Fibroblast of lung (primary cell): ENCODE measurements around the gene POLR2J. TPM values are rescaled to one million over a fixed set of nuclear protein-coding genes. Genes with fewer than 3 reads are reported as not detected.

Experiments
- DNase-seq, 2 donors: peaks; one replicate each; pipeline versions ENCODE4 v3.0.0 to v3.0.0-alpha.2; 2010; ENCODE audit warnings: low read depth in 2 of 2
- H2AFZ ChIP-seq: 2 replicates; pipeline ENCODE4 v1.5.1; 2012; ENCODE audit warnings: low read length, control low read depth, inconsistent platforms
- H3K27ac ChIP-seq: 2 replicates; pipeline ENCODE4 v1.5.1; 2011; ENCODE audit warnings: low read length, control low read depth; ENCODE audit not compliant: insufficient read depth
- H3K27me3 ChIP-seq: 2 replicates; pipeline ENCODE4 v1.5.1; 2011; ENCODE audit warnings: mild to moderate bottlenecking, low read length; ENCODE audit not compliant: control insufficient read depth, insufficient read depth
- H3K36me3 ChIP-seq: 2 replicates; pipeline ENCODE4 v1.5.1; 2011; ENCODE audit warnings: low read length; ENCODE audit not compliant: control insufficient read depth, insufficient read depth
- H3K4me1 ChIP-seq: 2 replicates; pipeline ENCODE4 v1.5.1; 2011; ENCODE audit warnings: low read length; ENCODE audit not compliant: control insufficient read depth, insufficient read depth; ENCODE audit errors: extremely low read depth
- H3K4me2 ChIP-seq: 2 replicates; pipeline ENCODE4 v1.5.1; 2011; ENCODE audit warnings: low read length, control low read depth; ENCODE audit not compliant: insufficient read depth; ENCODE audit errors: extremely low read depth
- H3K4me3 ChIP-seq, 4 experiments: fragments of 200-600 bp in 1 of 4; sonication (generic) in 1 of 4; replicated peaks in 1 of 4; 2 replicates each; pipeline ENCODE4 v1.5.1; 2011 to 2016; ENCODE audit warnings: low read length in 4 of 4, low read depth in 3 of 4, mild to moderate bottlenecking in 3 of 4, control low read depth in 2 of 4, inconsistent platforms in 1 of 4, mixed read lengths in 1 of 4; ENCODE audit not compliant: insufficient read depth in 1 of 4; ENCODE audit errors: control extremely low read depth in 1 of 4
- H3K79me2 ChIP-seq: 2 replicates; pipeline ENCODE4 v1.5.1; 2012; ENCODE audit warnings: mild to moderate bottlenecking, low read length, inconsistent platforms; ENCODE audit not compliant: control insufficient read depth, insufficient read depth
- H3K9ac ChIP-seq: 2 replicates; pipeline ENCODE4 v1.5.1; 2011; ENCODE audit warnings: mild to moderate bottlenecking, low read length, control low read depth; ENCODE audit not compliant: insufficient read depth
- H3K9me3 ChIP-seq: 2 replicates; pipeline ENCODE4 v1.5.1; 2012; ENCODE audit warnings: low read depth, low read length; ENCODE audit not compliant: control insufficient read depth, insufficient read depth
- H4K20me1 ChIP-seq: 2 replicates; pipeline ENCODE4 v1.5.1; 2011; ENCODE audit warnings: low read length; ENCODE audit not compliant: control insufficient read depth, insufficient read depth; ENCODE audit errors: extremely low read depth
- CTCF ChIP-seq, 2 donors: IDR thresholded peaks in 1 of 2; conservative IDR thresholded peaks in 1 of 2; 1 replicate in 1 of 2; 2 replicates in 1 of 2; pipeline ENCODE4 v1.5.1; 2011 to 2012; ENCODE audit warnings: low read length in 2 of 2, control low read depth in 1 of 2, inconsistent platforms in 1 of 2, low read depth in 1 of 2, mild to moderate bottlenecking in 1 of 2
- EZH2 ChIP-seq: IDR thresholded peaks from 2 replicates; pipeline ENCODE4 v1.5.1; 2012; ENCODE audit warnings: low read length, control low read depth, mild to moderate bottlenecking; ENCODE audit errors: missing control alignments
- polyA plus RNA-seq, 2 donors: library from polyadenylated mRNA; depleted of rRNA in 1 of 2; stranded (reverse) in 1 of 2; unstranded in 1 of 2; fragments of >200 nt; gene quantifications; 2 replicates each; pipeline ENCODE4 v1.2.1, GENCODE V29; 2011 to 2012; ENCODE audit warnings: missing spikeins in 1 of 2
- total RNA-seq: library from RNA; depleted of rRNA; stranded (reverse); fragments of >200 nt; gene quantifications from 2 replicates; pipeline ENCODE4 v1.2.1, GENCODE V29; 2014

Gene POLR2J
- total and polyA plus RNA-seq, 2 donors (not counting 1 experiment from before 2014, with no cell fraction given), result 37.2 to 55.3 TPM

- Histone ChIP-seq H3K9me3 (no peaks in the 10 kb centered on the region), H3K27me3 (no peaks in the 10 kb centered on the region), H3K4me1 (no peaks in the 10 kb centered on the region), H3K79me2 (no peaks in the 10 kb centered on the region), H2AFZ (no peak overlapping the region), H4K20me1 (no peaks in the 10 kb centered on the region), H3K27ac (no peak overlapping the region), H3K4me3 (no peak overlapping the region), H3K4me2 (no peak overlapping the region), H3K9ac (no peak overlapping the region), H3K36me3 (peaks cover 6% of the 10 kb centered on the region)
- DNase-seq, result no peak
- TF ChIP-seq EZH2 (no peak), CTCF (conservative IDR thresholded peaks at IDR 0.05 in 1 of 2, IDR thresholded peaks at IDR 0.05 in 1 of 2; ENCODE audit: low read depth in 1 of 2, low read length in 2 of 2) (no peak)
Observed at GRCh38 chr7:102447311-102447710, 31.4 kb downstream of the POLR2J start.

GRCh38 chr7:102446387-102447156, 32.1 kb downstream of the POLR2J start:
- no peak overlapping the region for H3K4me2 ChIP-seq
- H3K9ac ChIP-seq, result no peak overlapping the region
- H3K36me3 ChIP-seq, result peaks cover 6% of the 10 kb centered on the region
- H3K4me1 ChIP-seq, result no peaks in the 10 kb centered on the region
- H2AFZ ChIP-seq, result no peak overlapping the region
- TF ChIP-seq EZH2 (no peak), CTCF (conservative IDR thresholded peaks at IDR 0.05 in 1 of 2, IDR thresholded peaks at IDR 0.05 in 1 of 2; ENCODE audit: low read depth in 1 of 2, low read length in 2 of 2) (no peak)
- no peak overlapping the region for H3K4me3 ChIP-seq
- H4K20me1 ChIP-seq, result no peaks in the 10 kb centered on the region
- no peak overlapping the region for H3K27ac ChIP-seq
- H3K27me3 ChIP-seq, result no peaks in the 10 kb centered on the region
- H3K9me3 ChIP-seq, result no peaks in the 10 kb centered on the region
- no peak for DNase-seq
- H3K79me2 ChIP-seq, result no peaks in the 10 kb centered on the region

- Histone ChIP-seq H4K20me1 (no peaks in the 10 kb centered on the region), H3K4me2 (no peak overlapping the region), H3K36me3 (peaks cover 6% of the 10 kb centered on the region), H3K4me1 (no peaks in the 10 kb centered on the region), H3K79me2 (no peaks in the 10 kb centered on the region), H3K27ac (no peak overlapping the region), H3K9ac (no peak overlapping the region), H2AFZ (no peak overlapping the region), H3K9me3 (no peaks in the 10 kb centered on the region), H3K4me3 (no peak overlapping the region), H3K27me3 (no peaks in the 10 kb centered on the region)
- TF ChIP-seq EZH2, result no peak
- TF ChIP-seq CTCF (conservative IDR thresholded peaks at IDR 0.05 in 1 of 2, IDR thresholded peaks at IDR 0.05 in 1 of 2; ENCODE audit: low read depth in 1 of 2, low read length in 2 of 2), result no peak
- DNase-seq, result no peak
Observed at GRCh38 chr7:102445674-102446071, 33.0 kb downstream of the POLR2J start.
